Panc1 (cell line): ENCODE measurements around the gene CUEDC1. TPM values are rescaled to one million over a fixed set of nuclear protein-coding genes. Genes with fewer than 3 reads are reported as not detected.

Experiments
- ATAC-seq: fragments of 200-7000 bp; cut with Tn5 transposase; 2 replicates; pipeline ENCODE4 v1.9.1; 2020; ENCODE audit warnings: mild to moderate bottlenecking, moderate library complexity
- BruUV-seq: library from RNA; stranded (reverse); fragments of 400-500 nt; replicated peaks from 2 replicates; lab custom pipeline; 2021; lab: Mats Ljungman, UMichigan
- CTCF ChIA-PET: fragments of 300-600 bp; sonication (Branson Sonifier 250); formaldehyde crosslinking; loops from one replicate; lab custom pipeline; 2022; ENCODE audit warnings: antibody characterized with exemption; lab: Charles Lee
- POLR2A ChIA-PET: fragments of 300-600 bp; sonication (Branson Sonifier 250); formaldehyde crosslinking; loops from one replicate; lab custom pipeline; 2022; ENCODE audit warnings: antibody characterized with exemption; lab: Charles Lee
- DNase-seq: peaks from one replicate; pipeline ENCODE4 v3.0.0-alpha.2; 2010; ENCODE audit warnings: low read depth, low spot score
- H3K27ac ChIP-seq: 2 replicates; pipeline ENCODE4 v1.5.1; 2011; ENCODE audit warnings: mild to moderate bottlenecking, low read length, inconsistent platforms
- H3K27me3 ChIP-seq: fragments of 200-500 bp; sonication (Bioruptor generic); 2 replicates; pipeline ENCODE4 v1.6.0; 2014; ENCODE audit warnings: low read length, inconsistent platforms; ENCODE audit not compliant: control insufficient read depth, insufficient read depth
- H3K36me3 ChIP-seq: fragments of 200-500 bp; sonication (Bioruptor generic); 2 replicates; pipeline ENCODE4 v1.5.1; 2014; ENCODE audit warnings: inconsistent platforms, mild to moderate bottlenecking, low read length, moderate library complexity; ENCODE audit not compliant: control insufficient read depth, insufficient read depth
- H3K4me1 ChIP-seq: 2 replicates; pipeline ENCODE4 v1.5.1; 2011; ENCODE audit warnings: inconsistent platforms, mild to moderate bottlenecking, low read length, moderate library complexity; ENCODE audit not compliant: control insufficient read depth, insufficient read depth
- H3K4me3 ChIP-seq, 2 experiments: 2 replicates each; pipeline ENCODE4 v1.5.1; 2011 to 2012; ENCODE audit warnings: low read depth in 2 of 2, low read length in 2 of 2, mild to moderate bottlenecking in 2 of 2, inconsistent platforms in 1 of 2, moderate library complexity in 1 of 2
- H3K9me3 ChIP-seq: fragments of 200-500 bp; sonication (Bioruptor generic); 2 replicates; pipeline ENCODE4 v1.5.1; 2014; ENCODE audit warnings: low read depth, mild to moderate bottlenecking, inconsistent platforms, low read length, moderate library complexity; ENCODE audit not compliant: control insufficient read depth, insufficient read depth
- POLR2AphosphoS5 ChIP-seq: IDR thresholded peaks from 2 replicates; pipeline ENCODE4 v1.6.1; 2012; ENCODE audit warnings: mild to moderate bottlenecking, low read depth, low read length, moderate library complexity
- SIN3A ChIP-seq: IDR thresholded peaks from 2 replicates; pipeline ENCODE4 v1.6.1; 2012; ENCODE audit warnings: low read depth, mild to moderate bottlenecking, low read length, moderate library complexity, borderline replicate concordance; ENCODE audit not compliant: insufficient read depth
- TCF7L2 ChIP-seq: IDR thresholded peaks from 2 replicates; pipeline ENCODE4 v1.6.1; 2011; ENCODE audit warnings: mild to moderate bottlenecking, low read depth, low read length, inconsistent platforms
- in situ Hi-C: cut with HindIII; loops from 2 replicates; pipeline ENCODE4 v1.10.0; 2016; ENCODE audit warnings: low sequenced_read_pairs, low pct_unique_long_range_greater_than_20kb
- intact Hi-C: fragments of 100-400 bp; cut with micrococcal nuclease; formaldehyde crosslinking; loops from one replicate; pipeline ENCODE4 v1.10.0; 2022; ENCODE audit not compliant: unreplicated experiment
- total RNA-seq: library from RNA; stranded (reverse); gene quantifications from one replicate; pipeline ENCODE4 v1.2.1, GENCODE V29; 2021; ENCODE audit not compliant: unreplicated experiment
- TF ChIP-seq, protein P1 (sequence below): fragments of 450-650 bp; IDR thresholded peaks from 2 replicates; pipeline ENCODE4 v1.5.1; 2017; ENCODE audit warnings: mild to moderate bottlenecking
- TF ChIP-seq, protein P2 (sequence below), 2 experiments: IDR thresholded peaks; 2 replicates each; pipeline ENCODE4 v1.6.1; 2011 to 2012; ENCODE audit warnings: low read depth in 2 of 2, control low read depth in 1 of 2, low read length in 1 of 2, mild to moderate bottlenecking in 1 of 2, moderate library complexity in 1 of 2; ENCODE audit not compliant: insufficient read depth in 1 of 2

CUEDC1 gene
- total RNA-seq, 1 experiment from 2014 or later, result 103 TPM

DNA sequence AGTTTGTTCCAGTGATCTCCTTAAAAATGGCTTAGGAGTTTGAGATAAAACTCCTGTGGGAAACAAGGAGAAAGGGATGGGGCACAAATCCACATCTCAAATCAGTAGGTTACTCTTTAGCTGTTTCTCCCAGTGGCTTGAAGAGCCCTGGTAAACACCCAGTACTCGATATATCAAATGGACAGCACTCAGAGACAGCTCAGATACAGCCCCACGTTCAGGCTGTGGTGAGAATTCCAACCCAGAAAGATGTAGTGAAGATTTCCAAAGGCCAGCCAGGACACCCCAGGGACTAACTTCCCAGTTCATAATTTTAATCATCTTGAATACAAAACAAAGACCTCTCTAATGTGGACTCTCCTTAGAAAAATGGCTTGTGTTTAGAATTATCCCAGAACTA lies 39.2 kb upstream of the CUEDC1 start:
- intact Hi-C loops, result loop anchor here (2.0 kb wide), 1 partner anchor 136 kb away; no protein-coding TSS in a partner anchor
- ChIA-PET POLR2A (interaction anchor here (1.2 kb wide), 1 partner anchor 43 kb away, joined by 4 read pairs; no protein-coding TSS in a partner anchor), CTCF (interaction anchor here (0.8 to 1.8 kb wide), 4 partner anchors 134 to 139 kb away, joined by 5 to 6 read pairs (median 5); no protein-coding TSS in a partner anchor)
- H3K36me3 ChIP-seq, result peaks cover 26% of the 10 kb centered on the region
- peaks cover 81% of the 10 kb centered on the region for H3K4me1 ChIP-seq
- no peak overlapping the region for H3K4me3 ChIP-seq
- in situ Hi-C loops, result no loop called here
- BruUV-seq, result no TSS peak
- TF ChIP-seq TCF7L2, result no peak
- peak overlapping the region; percentile 73 for H3K27ac ChIP-seq
- no peak for DNase-seq
- H3K27me3 ChIP-seq, result no peaks in the 10 kb centered on the region
- ATAC-seq, result peak; percentile 19; the same call in 1 of the 2 replicates
- no peaks in the 10 kb centered on the region for H3K9me3 ChIP-seq

DNA sequence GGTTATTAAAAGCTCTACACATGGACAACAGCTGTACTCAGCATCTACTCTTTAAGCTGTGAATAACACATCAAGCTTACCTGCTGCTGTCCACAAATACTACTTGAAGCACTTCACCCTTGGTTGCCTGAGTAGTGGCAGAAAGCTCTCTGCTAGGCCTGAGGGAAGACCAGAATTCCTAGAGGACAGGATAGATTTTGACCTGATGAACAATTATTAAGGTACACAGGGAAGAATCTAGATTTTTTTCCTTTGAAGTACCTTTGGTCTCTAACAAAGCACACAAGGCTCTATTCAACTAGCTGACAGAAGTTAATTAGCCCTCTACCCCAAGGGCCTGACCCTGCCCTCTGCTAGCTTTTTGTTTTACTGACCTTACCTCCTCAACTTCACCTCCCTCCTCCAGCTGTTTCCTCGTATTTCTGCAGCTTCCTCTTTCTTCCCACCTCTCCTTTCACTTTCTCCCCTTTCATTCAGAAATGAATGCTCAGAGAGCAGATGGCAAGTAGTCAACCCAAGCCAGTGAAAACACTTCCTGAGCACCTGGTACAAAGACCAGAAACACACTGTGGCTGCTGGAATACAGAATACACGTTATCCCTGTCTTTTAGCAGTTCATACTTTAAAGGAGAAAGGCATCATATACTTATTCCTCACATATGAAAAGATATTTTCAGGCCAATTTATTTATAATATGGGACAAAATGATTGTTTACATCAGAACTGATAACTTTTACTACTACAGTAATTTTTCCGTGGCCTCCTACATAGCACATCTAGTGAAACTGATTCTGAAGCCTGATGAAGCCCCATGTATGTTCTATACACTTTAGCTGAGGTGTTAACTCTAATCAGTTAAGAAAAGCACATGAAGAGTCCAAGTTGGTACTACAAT lies 38.5 kb upstream of the CUEDC1 start:
- H3K4me3 ChIP-seq, result no peak overlapping the region
- H3K27me3 ChIP-seq, result no peaks in the 10 kb centered on the region
- in situ Hi-C loops (no loop called here), intact Hi-C loops (loop anchor here (2.0 kb wide), 1 partner anchor 135 kb away; no protein-coding TSS in a partner anchor)
- no peak for DNase-seq
- TF ChIP-seq, protein P1, sequence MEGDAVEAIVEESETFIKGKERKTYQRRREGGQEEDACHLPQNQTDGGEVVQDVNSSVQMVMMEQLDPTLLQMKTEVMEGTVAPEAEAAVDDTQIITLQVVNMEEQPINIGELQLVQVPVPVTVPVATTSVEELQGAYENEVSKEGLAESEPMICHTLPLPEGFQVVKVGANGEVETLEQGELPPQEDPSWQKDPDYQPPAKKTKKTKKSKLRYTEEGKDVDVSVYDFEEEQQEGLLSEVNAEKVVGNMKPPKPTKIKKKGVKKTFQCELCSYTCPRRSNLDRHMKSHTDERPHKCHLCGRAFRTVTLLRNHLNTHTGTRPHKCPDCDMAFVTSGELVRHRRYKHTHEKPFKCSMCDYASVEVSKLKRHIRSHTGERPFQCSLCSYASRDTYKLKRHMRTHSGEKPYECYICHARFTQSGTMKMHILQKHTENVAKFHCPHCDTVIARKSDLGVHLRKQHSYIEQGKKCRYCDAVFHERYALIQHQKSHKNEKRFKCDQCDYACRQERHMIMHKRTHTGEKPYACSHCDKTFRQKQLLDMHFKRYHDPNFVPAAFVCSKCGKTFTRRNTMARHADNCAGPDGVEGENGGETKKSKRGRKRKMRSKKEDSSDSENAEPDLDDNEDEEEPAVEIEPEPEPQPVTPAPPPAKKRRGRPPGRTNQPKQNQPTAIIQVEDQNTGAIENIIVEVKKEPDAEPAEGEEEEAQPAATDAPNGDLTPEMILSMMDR, result no peak
- no peak for TF ChIP-seq SIN3A
- TF ChIP-seq POLR2AphosphoS5, result peak; percentile 66
- TF ChIP-seq TCF7L2, result 0 out of 2 replicates have a peak, but pooled peaks have one; percentile 11
- CTCF ChIA-PET, result interaction anchor here (0.6 to 1.6 kb wide), 3 partner anchors 110 to 135 kb away, joined by 5 to 8 read pairs (median 6); no protein-coding TSS in a partner anchor
- H3K9me3 ChIP-seq, result no peaks in the 10 kb centered on the region
- POLR2A ChIA-PET, result interaction anchor here (0.7 to 1.2 kb wide), 6 partner anchors 9 to 135 kb away, joined by 3 to 8 read pairs (median 4); no protein-coding TSS in a partner anchor
- H3K27ac ChIP-seq, result peak overlapping the region; percentile 73
- peaks cover 82% of the 10 kb centered on the region for H3K4me1 ChIP-seq
- peaks cover 19% of the 10 kb centered on the region for H3K36me3 ChIP-seq
- ATAC-seq, result peak; percentile 10; the same call in 1 of the 2 replicates
- BruUV-seq, result no TSS peak

DNA sequence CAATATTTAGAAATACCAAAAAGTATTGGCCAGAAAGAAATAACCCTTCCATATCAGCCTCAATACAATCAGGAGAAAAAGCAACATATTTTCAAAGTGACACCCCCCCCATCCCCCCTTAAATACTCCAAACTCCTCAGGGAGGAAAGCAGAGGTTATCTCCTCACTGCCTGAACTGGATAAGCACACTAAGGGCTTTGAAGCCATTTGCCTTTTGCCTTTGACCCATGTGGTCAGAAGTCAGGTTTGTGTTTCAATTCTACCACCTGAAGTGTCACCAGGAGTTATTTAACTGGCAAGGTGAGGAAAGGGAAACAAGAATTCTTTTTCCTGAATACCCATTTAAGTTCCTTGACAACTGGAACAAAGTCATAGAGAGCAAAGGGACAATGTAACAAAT lies 36.3 kb upstream of the CUEDC1 start:
- no TSS peak for BruUV-seq
- H3K36me3 ChIP-seq, result peaks cover 2% of the 10 kb centered on the region
- H3K27me3 ChIP-seq, result no peaks in the 10 kb centered on the region
- ATAC-seq (no peak), DNase-seq (no peak)
- H3K27ac ChIP-seq, result peak overlapping the region; percentile 26; the same call in 1 of the 2 replicates
- POLR2A ChIA-PET, result interaction anchor here (1.3 kb wide), 1 partner anchor 8 kb away, joined by 6 read pairs; no protein-coding TSS in a partner anchor
- peaks cover 72% of the 10 kb centered on the region for H3K4me1 ChIP-seq
- TF ChIP-seq TCF7L2, result no peak
- no peak for TF ChIP-seq SIN3A
- TF ChIP-seq, protein P2, sequence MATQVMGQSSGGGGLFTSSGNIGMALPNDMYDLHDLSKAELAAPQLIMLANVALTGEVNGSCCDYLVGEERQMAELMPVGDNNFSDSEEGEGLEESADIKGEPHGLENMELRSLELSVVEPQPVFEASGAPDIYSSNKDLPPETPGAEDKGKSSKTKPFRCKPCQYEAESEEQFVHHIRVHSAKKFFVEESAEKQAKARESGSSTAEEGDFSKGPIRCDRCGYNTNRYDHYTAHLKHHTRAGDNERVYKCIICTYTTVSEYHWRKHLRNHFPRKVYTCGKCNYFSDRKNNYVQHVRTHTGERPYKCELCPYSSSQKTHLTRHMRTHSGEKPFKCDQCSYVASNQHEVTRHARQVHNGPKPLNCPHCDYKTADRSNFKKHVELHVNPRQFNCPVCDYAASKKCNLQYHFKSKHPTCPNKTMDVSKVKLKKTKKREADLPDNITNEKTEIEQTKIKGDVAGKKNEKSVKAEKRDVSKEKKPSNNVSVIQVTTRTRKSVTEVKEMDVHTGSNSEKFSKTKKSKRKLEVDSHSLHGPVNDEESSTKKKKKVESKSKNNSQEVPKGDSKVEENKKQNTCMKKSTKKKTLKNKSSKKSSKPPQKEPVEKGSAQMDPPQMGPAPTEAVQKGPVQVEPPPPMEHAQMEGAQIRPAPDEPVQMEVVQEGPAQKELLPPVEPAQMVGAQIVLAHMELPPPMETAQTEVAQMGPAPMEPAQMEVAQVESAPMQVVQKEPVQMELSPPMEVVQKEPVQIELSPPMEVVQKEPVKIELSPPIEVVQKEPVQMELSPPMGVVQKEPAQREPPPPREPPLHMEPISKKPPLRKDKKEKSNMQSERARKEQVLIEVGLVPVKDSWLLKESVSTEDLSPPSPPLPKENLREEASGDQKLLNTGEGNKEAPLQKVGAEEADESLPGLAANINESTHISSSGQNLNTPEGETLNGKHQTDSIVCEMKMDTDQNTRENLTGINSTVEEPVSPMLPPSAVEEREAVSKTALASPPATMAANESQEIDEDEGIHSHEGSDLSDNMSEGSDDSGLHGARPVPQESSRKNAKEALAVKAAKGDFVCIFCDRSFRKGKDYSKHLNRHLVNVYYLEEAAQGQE (IDR thresholded peaks at IDR 0.05; ENCODE audit: insufficient read depth in 1 of 2, low read depth in 2 of 2, low read length in 1 of 2), result no peak
- TF ChIP-seq POLR2AphosphoS5, result no peak
- TF ChIP-seq, protein P1, result no peak
- no peak overlapping the region for H3K4me3 ChIP-seq
- H3K9me3 ChIP-seq, result no peaks in the 10 kb centered on the region
- in situ Hi-C loops, result no loop called here
- CTCF ChIA-PET, result no interaction called here
- intact Hi-C loops, result no loop called here
